Body of pancreas (tissue), 4 donors: ENCODE measurements around the gene EXOC3L2.

Source experiments
- POLR2A ChIP-seq, 3 donors: fragments of 450-650 bp; IDR thresholded peaks; one replicate each; pipeline ENCODE4 v1.6.1; 2016; ENCODE audit warnings: antibody characterized with exemption in 3 of 3, mild to moderate bottlenecking in 2 of 3
- TF ChIP-seq, protein P1 (sequence below), 7 experiments: fragments of 450-650 bp in 4 of 7; fragments of 200-600 bp in 3 of 7; sonication (generic) in 3 of 7; IDR thresholded peaks; one replicate each; pipeline ENCODE4 v1.5.1; 2016 to 2019; ENCODE audit warnings: antibody characterized with exemption in 7 of 7

DNA sequence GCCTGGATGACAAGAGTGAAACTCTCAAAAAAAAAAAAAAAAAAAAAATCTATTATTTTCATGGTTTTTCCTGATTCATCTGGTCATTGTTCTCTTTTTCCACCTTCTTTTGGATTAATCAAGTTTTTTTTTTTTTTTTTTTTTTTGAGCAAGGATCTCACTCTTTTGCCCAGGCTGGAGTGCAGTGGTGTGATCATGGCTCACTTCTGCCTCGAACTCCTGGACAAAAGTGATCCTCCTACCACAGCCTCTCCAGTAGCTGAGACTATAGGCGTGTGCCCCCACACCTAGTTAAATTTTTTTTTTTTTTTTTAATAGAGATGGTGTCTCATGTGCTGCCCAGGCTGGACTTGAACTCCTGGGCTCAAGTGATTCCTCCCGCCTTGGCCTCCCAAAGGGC is 38.9 kb downstream of the EXOC3L2 start:
- no peak for TF ChIP-seq POLR2A (IDR thresholded peaks at IDR 0.05)
- TF ChIP-seq, protein P1, sequence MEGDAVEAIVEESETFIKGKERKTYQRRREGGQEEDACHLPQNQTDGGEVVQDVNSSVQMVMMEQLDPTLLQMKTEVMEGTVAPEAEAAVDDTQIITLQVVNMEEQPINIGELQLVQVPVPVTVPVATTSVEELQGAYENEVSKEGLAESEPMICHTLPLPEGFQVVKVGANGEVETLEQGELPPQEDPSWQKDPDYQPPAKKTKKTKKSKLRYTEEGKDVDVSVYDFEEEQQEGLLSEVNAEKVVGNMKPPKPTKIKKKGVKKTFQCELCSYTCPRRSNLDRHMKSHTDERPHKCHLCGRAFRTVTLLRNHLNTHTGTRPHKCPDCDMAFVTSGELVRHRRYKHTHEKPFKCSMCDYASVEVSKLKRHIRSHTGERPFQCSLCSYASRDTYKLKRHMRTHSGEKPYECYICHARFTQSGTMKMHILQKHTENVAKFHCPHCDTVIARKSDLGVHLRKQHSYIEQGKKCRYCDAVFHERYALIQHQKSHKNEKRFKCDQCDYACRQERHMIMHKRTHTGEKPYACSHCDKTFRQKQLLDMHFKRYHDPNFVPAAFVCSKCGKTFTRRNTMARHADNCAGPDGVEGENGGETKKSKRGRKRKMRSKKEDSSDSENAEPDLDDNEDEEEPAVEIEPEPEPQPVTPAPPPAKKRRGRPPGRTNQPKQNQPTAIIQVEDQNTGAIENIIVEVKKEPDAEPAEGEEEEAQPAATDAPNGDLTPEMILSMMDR (IDR thresholded peaks at IDR 0.05), result no peak
